Prostate gland (tissue), 2 donors: Measurements from ENCODE around the gene MGAT4C. TPM values are rescaled to one million over a fixed set of nuclear protein-coding genes. Genes with fewer than 3 reads are reported as not detected.

Experiments used
- DNase-seq: peaks from one replicate; pipeline ENCODE4 v3.0.0-alpha.2; 2019; ENCODE audit warnings: low spot score
- H3K27ac ChIP-seq, 2 donors: fragments of 200-600 bp; sonication (generic); 2 replicates each; pipeline ENCODE4 v1.5.1; 2017 to 2019
- H3K27me3 ChIP-seq: fragments of 200-600 bp; sonication (generic); replicated peaks from 2 replicates; pipeline ENCODE4 v1.5.1; 2019; ENCODE audit not compliant: insufficient read depth
- H3K36me3 ChIP-seq, 2 donors: fragments of 200-600 bp; sonication (generic); 1 replicate in 1 of 2; 2 replicates in 1 of 2; pipeline versions ENCODE4 v1.5.1 to v1.8.1; 2017 to 2019
- H3K4me1 ChIP-seq: fragments of 200-600 bp; sonication (generic); replicated peaks from 2 replicates; pipeline ENCODE4 v1.5.1; 2019
- H3K4me3 ChIP-seq, 2 donors: fragments of 200-600 bp; sonication (generic); 2 replicates each; pipeline ENCODE4 v1.5.1; 2017 to 2019
- H3K9me3 ChIP-seq: fragments of 200-600 bp; sonication (generic); 2 replicates; pipeline ENCODE4 v1.5.1; 2017
- CTCF ChIP-seq, 4 experiments: fragments of 200-600 bp in 2 of 4; fragments of 450-650 bp in 2 of 4; sonication (generic) in 2 of 4; IDR thresholded peaks; 1 replicate in 3 of 4; 2 replicates in 1 of 4; pipeline ENCODE4 v1.5.1; 2016 to 2019; ENCODE audit warnings: antibody characterized with exemption in 4 of 4, mild to moderate bottlenecking in 2 of 4, moderate library complexity in 2 of 4
- POLR2A ChIP-seq: fragments of 450-650 bp; IDR thresholded peaks from one replicate; pipeline ENCODE4 v1.6.1; 2016; ENCODE audit warnings: antibody characterized with exemption, mild to moderate bottlenecking
- POLR2AphosphoS5 ChIP-seq: sonication (generic); formaldehyde crosslinking; IDR thresholded peaks from one replicate; pipeline ENCODE4 v1.6.1; 2017; ENCODE audit warnings: antibody characterized with exemption
- WGBS: methylation state at CpG from one replicate; pipeline ENCODE4 v1.1.5; 2018; 5-methylcytosine and 5-hydroxymethylcytosine counted together
- intact Hi-C: fragments of 100-400 bp; cut with DNase I; formaldehyde crosslinking; loops from one replicate; pipeline ENCODE4 v1.14.2; 2022
- total RNA-seq, 2 donors: library from RNA; depleted of rRNA; stranded (reverse); fragments of >200 nt; gene quantifications; one replicate each; pipeline ENCODE4 v1.1.0, GENCODE V29; 2016

Gene MGAT4C
- total RNA-seq, 2 donors from 2014 or later = under 0.01 to 2.6 TPM

- no peaks in the 10 kb centered on the region for H3K36me3 ChIP-seq
- no peak for DNase-seq
- intact Hi-C loops = no loop called here
- TF ChIP-seq POLR2AphosphoS5 = no peak
- no peak for TF ChIP-seq POLR2A
- TF ChIP-seq CTCF (IDR thresholded peaks at IDR 0.05) = no peak
- no peaks in the 10 kb centered on the region for H3K9me3 ChIP-seq
- no peak overlapping the region for H3K4me3 ChIP-seq
- 56% methylated on average over 2 of the region's 2 CpGs for WGBS
- no peak overlapping the region for H3K27ac ChIP-seq
- H3K27me3 ChIP-seq = no peaks in the 10 kb centered on the region
- H3K4me1 ChIP-seq = no peaks in the 10 kb centered on the region
These were observed 198.9 kb downstream of the MGAT4C start for GRCh38 chr12:86057092-86057845.

GRCh38 chr12:86052921-86053320 lies 203.3 kb downstream of the MGAT4C start:
- DNase-seq = no peak
- H3K9me3 ChIP-seq = no peaks in the 10 kb centered on the region
- 10% methylated on average over 5 of the region's 5 CpGs for WGBS
- TF ChIP-seq POLR2AphosphoS5 = no peak
- no peak for TF ChIP-seq CTCF (IDR thresholded peaks at IDR 0.05)
- no peak for TF ChIP-seq POLR2A
- no peak overlapping the region for H3K4me3 ChIP-seq
- intact Hi-C loops = no loop called here
- no peaks in the 10 kb centered on the region for H3K36me3 ChIP-seq
- no peaks in the 10 kb centered on the region for H3K27me3 ChIP-seq
- H3K4me1 ChIP-seq = no peaks in the 10 kb centered on the region
- H3K27ac ChIP-seq = no peak overlapping the region

DNA sequence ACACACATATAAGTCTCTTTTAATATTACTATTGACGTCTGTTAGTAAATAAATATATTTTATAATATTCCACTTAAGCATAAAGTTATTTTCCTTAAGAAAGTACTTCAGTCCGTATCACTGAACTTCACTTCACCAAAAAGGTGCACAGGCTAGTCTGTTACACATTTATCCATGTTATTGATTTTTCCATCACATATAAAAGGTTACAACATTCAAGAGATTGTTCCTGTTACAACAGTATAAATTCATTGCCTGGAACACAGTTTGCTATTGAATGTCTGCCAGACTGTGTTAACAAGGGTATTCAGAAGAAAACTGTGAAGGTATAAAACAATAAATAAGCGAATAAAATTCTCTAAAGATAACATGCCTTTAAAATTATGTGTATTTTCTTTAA lies 206.2 kb downstream of the MGAT4C start:
- Histone ChIP-seq H3K27me3 (no peaks in the 10 kb centered on the region), H3K27ac (no peak overlapping the region), H3K4me1 (no peaks in the 10 kb centered on the region), H3K36me3 (no peaks in the 10 kb centered on the region), H3K9me3 (no peaks in the 10 kb centered on the region), H3K4me3 (no peak overlapping the region)
- intact Hi-C loops = no loop called here
- DNase-seq = no peak
- 62% methylated on average over 3 of the region's 3 CpGs for WGBS
- TF ChIP-seq POLR2AphosphoS5 (no peak), CTCF (IDR thresholded peaks at IDR 0.05) (no peak), POLR2A (no peak)

- DNase-seq = no peak
- Histone ChIP-seq H3K9me3 (no peaks in the 10 kb centered on the region), H3K27me3 (no peaks in the 10 kb centered on the region), H3K36me3 (no peaks in the 10 kb centered on the region), H3K4me3 (no peak overlapping the region), H3K27ac (no peak overlapping the region), H3K4me1 (no peaks in the 10 kb centered on the region)
- 73% methylated on average over 5 of the region's 5 CpGs for WGBS
- no peak for TF ChIP-seq CTCF (IDR thresholded peaks at IDR 0.05)
- intact Hi-C loops = no loop called here
These were observed 211.8 kb downstream of the MGAT4C start for GRCh38 chr12:86044396-86044795.

DNA sequence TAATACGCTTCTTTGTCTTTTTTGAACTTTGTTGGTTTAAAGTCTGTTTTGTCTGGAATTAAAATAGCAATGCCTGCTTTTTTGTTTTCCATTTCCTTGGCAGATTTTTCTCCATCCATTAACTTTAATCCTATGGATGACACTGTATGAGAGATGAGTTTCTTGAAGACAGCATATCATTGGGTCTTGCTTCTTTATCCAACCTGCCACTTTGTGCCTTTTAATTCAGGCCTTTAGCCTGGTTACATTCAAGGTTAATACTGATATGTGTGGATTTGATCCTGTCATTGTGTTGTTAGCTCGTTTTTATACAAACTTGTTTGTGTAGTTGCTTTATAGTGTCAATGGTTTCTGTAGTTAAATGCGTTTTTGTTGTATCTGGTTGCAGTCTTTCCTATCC lies 214.1 kb downstream of the MGAT4C start:
- DNase-seq = no peak
- no peaks in the 10 kb centered on the region for H3K4me1 ChIP-seq
- no peaks in the 10 kb centered on the region for H3K9me3 ChIP-seq
- 86% methylated on average over 3 of the region's 3 CpGs for WGBS
- no peak overlapping the region for H3K4me3 ChIP-seq
- H3K27ac ChIP-seq = no peak overlapping the region
- no peak for TF ChIP-seq CTCF (IDR thresholded peaks at IDR 0.05)
- no peak for TF ChIP-seq POLR2A
- no peak for TF ChIP-seq POLR2AphosphoS5
- H3K36me3 ChIP-seq = no peaks in the 10 kb centered on the region
- no peaks in the 10 kb centered on the region for H3K27me3 ChIP-seq
- intact Hi-C loops = no loop called here
